ENCODE measurements around the gene C1QL3.

Gene C1QL3

GRCh38 chr10:16497911-16498310 lies 23.8 kb downstream of the C1QL3 start:
- WGBS, 2 experiments, result 91 to 93% methylated on average over 4 of the region's 4 CpGs
- no peaks in the 10 kb centered on the region for H3K36me3 ChIP-seq (ENCODE audit: control insufficient read depth, insufficient read depth, low read length)
- H3K9me3 ChIP-seq (ENCODE audit: control insufficient read depth, low read length), result no peaks in the 10 kb centered on the region
- H3K27ac ChIP-seq (ENCODE audit: insufficient read depth, low read depth, low read length, poor library complexity, severe bottlenecking), result no peak overlapping the region
- no peaks in the 10 kb centered on the region for H3K27me3 ChIP-seq (ENCODE audit: control insufficient read depth, insufficient read depth, low read length, poor library complexity, severe bottlenecking)
- no peak overlapping the region for H3K4me3 ChIP-seq (ENCODE audit: insufficient read depth, low read depth, low read length)
- H3K4me1 ChIP-seq (ENCODE audit: control insufficient read depth, insufficient read depth, low read length), result no peaks in the 10 kb centered on the region

- H3K36me3 ChIP-seq (ENCODE audit: control insufficient read depth, insufficient read depth, low read length), result no peaks in the 10 kb centered on the region
- no peaks in the 10 kb centered on the region for H3K27me3 ChIP-seq (ENCODE audit: control insufficient read depth, insufficient read depth, low read length, poor library complexity, severe bottlenecking)
- no peaks in the 10 kb centered on the region for H3K4me1 ChIP-seq (ENCODE audit: control insufficient read depth, insufficient read depth, low read length)
- no peak overlapping the region for H3K4me3 ChIP-seq (ENCODE audit: insufficient read depth, low read depth, low read length)
- no peaks in the 10 kb centered on the region for H3K9me3 ChIP-seq (ENCODE audit: control insufficient read depth, low read length)
- no peak overlapping the region for H3K27ac ChIP-seq (ENCODE audit: insufficient read depth, low read depth, low read length, poor library complexity, severe bottlenecking)
- WGBS, 2 experiments, result 76 to 85% methylated on average over 6 to 9 of the region's 10 CpGs
These were observed 27.7 kb downstream of the C1QL3 start for GRCh38 chr10:16493884-16494536.

GRCh38 chr10:16491933-16492332 lies 29.7 kb downstream of the C1QL3 start:
- no peak overlapping the region for H3K27ac ChIP-seq (ENCODE audit: insufficient read depth, low read depth, low read length, poor library complexity, severe bottlenecking)
- 40 to 42% methylated on average over 2 of the region's 2 CpGs for WGBS, 2 experiments
- H3K9me3 ChIP-seq (ENCODE audit: control insufficient read depth, low read length), result no peaks in the 10 kb centered on the region
- no peak overlapping the region for H3K4me3 ChIP-seq (ENCODE audit: insufficient read depth, low read depth, low read length)
- no peaks in the 10 kb centered on the region for H3K27me3 ChIP-seq (ENCODE audit: control insufficient read depth, insufficient read depth, low read length, poor library complexity, severe bottlenecking)
- no peaks in the 10 kb centered on the region for H3K36me3 ChIP-seq (ENCODE audit: control insufficient read depth, insufficient read depth, low read length)
- H3K4me1 ChIP-seq (ENCODE audit: control insufficient read depth, insufficient read depth, low read length), result no peaks in the 10 kb centered on the region

- 93 to 100% methylated on average over 2 to 3 of the region's 3 CpGs for WGBS, 2 experiments
- H3K27me3 ChIP-seq (ENCODE audit: control insufficient read depth, insufficient read depth, low read length, poor library complexity, severe bottlenecking), result no peaks in the 10 kb centered on the region
- no peaks in the 10 kb centered on the region for H3K36me3 ChIP-seq (ENCODE audit: control insufficient read depth, insufficient read depth, low read length)
- no peaks in the 10 kb centered on the region for H3K9me3 ChIP-seq (ENCODE audit: control insufficient read depth, low read length)
- no peak overlapping the region for H3K27ac ChIP-seq (ENCODE audit: insufficient read depth, low read depth, low read length, poor library complexity, severe bottlenecking)
- no peaks in the 10 kb centered on the region for H3K4me1 ChIP-seq (ENCODE audit: control insufficient read depth, insufficient read depth, low read length)
- no peak overlapping the region for H3K4me3 ChIP-seq (ENCODE audit: insufficient read depth, low read depth, low read length)
These were observed 31.2 kb downstream of the C1QL3 start for GRCh38 chr10:16490511-16490910.

- H3K36me3 ChIP-seq (ENCODE audit: control insufficient read depth, insufficient read depth, low read length), result no peaks in the 10 kb centered on the region
- no peaks in the 10 kb centered on the region for H3K27me3 ChIP-seq (ENCODE audit: control insufficient read depth, insufficient read depth, low read length, poor library complexity, severe bottlenecking)
- no peaks in the 10 kb centered on the region for H3K4me1 ChIP-seq (ENCODE audit: control insufficient read depth, insufficient read depth, low read length)
- no peak overlapping the region for H3K4me3 ChIP-seq (ENCODE audit: insufficient read depth, low read depth, low read length)
- 93 to 94% methylated on average over 11 of the region's 11 CpGs for WGBS, 2 experiments
- H3K9me3 ChIP-seq (ENCODE audit: control insufficient read depth, low read length), result no peaks in the 10 kb centered on the region
- H3K27ac ChIP-seq (ENCODE audit: insufficient read depth, low read depth, low read length, poor library complexity, severe bottlenecking), result no peak overlapping the region
These were observed 38.3 kb downstream of the C1QL3 start for GRCh38 chr10:16483241-16483917.

GRCh38 chr10:16481052-16481728 lies 40.5 kb downstream of the C1QL3 start:
- no peaks in the 10 kb centered on the region for H3K4me1 ChIP-seq (ENCODE audit: control insufficient read depth, insufficient read depth, low read length)
- H3K27me3 ChIP-seq (ENCODE audit: control insufficient read depth, insufficient read depth, low read length, poor library complexity, severe bottlenecking), result no peaks in the 10 kb centered on the region
- H3K36me3 ChIP-seq (ENCODE audit: control insufficient read depth, insufficient read depth, low read length), result no peaks in the 10 kb centered on the region
- H3K9me3 ChIP-seq (ENCODE audit: control insufficient read depth, low read length), result no peaks in the 10 kb centered on the region
- no peak overlapping the region for H3K4me3 ChIP-seq (ENCODE audit: insufficient read depth, low read depth, low read length)
- H3K27ac ChIP-seq (ENCODE audit: insufficient read depth, low read depth, low read length, poor library complexity, severe bottlenecking), result no peak overlapping the region
- WGBS, 2 experiments, result 84 to 93% methylated on average over 4 to 5 of the region's 5 CpGs

GRCh38 chr10:16478801-16479200 lies 42.9 kb downstream of the C1QL3 start:
- Histone ChIP-seq H3K4me3 (ENCODE audit: insufficient read depth, low read depth, low read length) (no peak overlapping the region), H3K9me3 (ENCODE audit: control insufficient read depth, low read length) (no peaks in the 10 kb centered on the region), H3K4me1 (ENCODE audit: control insufficient read depth, insufficient read depth, low read length) (no peaks in the 10 kb centered on the region), H3K27ac (ENCODE audit: insufficient read depth, low read depth, low read length, poor library complexity, severe bottlenecking) (no peak overlapping the region), H3K27me3 (ENCODE audit: control insufficient read depth, insufficient read depth, low read length, poor library complexity, severe bottlenecking) (no peaks in the 10 kb centered on the region), H3K36me3 (ENCODE audit: control insufficient read depth, insufficient read depth, low read length) (no peaks in the 10 kb centered on the region)
- WGBS, 2 experiments, result 95 to 96% methylated on average over 4 of the region's 4 CpGs

- Histone ChIP-seq H3K27ac (ENCODE audit: insufficient read depth, low read depth, low read length, poor library complexity, severe bottlenecking) (no peak overlapping the region), H3K4me3 (ENCODE audit: insufficient read depth, low read depth, low read length) (no peak overlapping the region), H3K36me3 (ENCODE audit: control insufficient read depth, insufficient read depth, low read length) (no peaks in the 10 kb centered on the region), H3K9me3 (ENCODE audit: control insufficient read depth, low read length) (no peaks in the 10 kb centered on the region), H3K27me3 (ENCODE audit: control insufficient read depth, insufficient read depth, low read length, poor library complexity, severe bottlenecking) (no peaks in the 10 kb centered on the region), H3K4me1 (ENCODE audit: control insufficient read depth, insufficient read depth, low read length) (no peaks in the 10 kb centered on the region)
- WGBS, 2 experiments, result 100% methylated on average over 1 of the region's 1 CpG
These were observed 43.9 kb downstream of the C1QL3 start for GRCh38 chr10:16477757-16478156.

GRCh38 chr10:16472828-16473227 lies 48.9 kb downstream of the C1QL3 start:
- Histone ChIP-seq H3K27ac (ENCODE audit: insufficient read depth, low read depth, low read length, poor library complexity, severe bottlenecking) (no peak overlapping the region), H3K4me1 (ENCODE audit: control insufficient read depth, insufficient read depth, low read length) (no peaks in the 10 kb centered on the region), H3K9me3 (ENCODE audit: control insufficient read depth, low read length) (no peaks in the 10 kb centered on the region), H3K27me3 (ENCODE audit: control insufficient read depth, insufficient read depth, low read length, poor library complexity, severe bottlenecking) (no peaks in the 10 kb centered on the region), H3K4me3 (ENCODE audit: insufficient read depth, low read depth, low read length) (no peak overlapping the region), H3K36me3 (ENCODE audit: control insufficient read depth, insufficient read depth, low read length) (no peaks in the 10 kb centered on the region)
- WGBS, 2 experiments, result 88 to 100% methylated on average over 1 of the region's 3 CpGs

GRCh38 chr10:16470747-16471146 lies 50.9 kb downstream of the C1QL3 start:
- Histone ChIP-seq H3K4me3 (ENCODE audit: insufficient read depth, low read depth, low read length) (no peak overlapping the region), H3K27me3 (ENCODE audit: control insufficient read depth, insufficient read depth, low read length, poor library complexity, severe bottlenecking) (no peaks in the 10 kb centered on the region), H3K4me1 (ENCODE audit: control insufficient read depth, insufficient read depth, low read length) (no peaks in the 10 kb centered on the region), H3K27ac (ENCODE audit: insufficient read depth, low read depth, low read length, poor library complexity, severe bottlenecking) (no peak overlapping the region), H3K36me3 (ENCODE audit: control insufficient read depth, insufficient read depth, low read length) (no peaks in the 10 kb centered on the region), H3K9me3 (ENCODE audit: control insufficient read depth, low read length) (no peaks in the 10 kb centered on the region)
- 96 to 97% methylated on average over 5 of the region's 5 CpGs for WGBS, 2 experiments

Measured in ectodermal cell (in vitro differentiated cells).